ENCODE results near the gene FABP3.

Gene FABP3

DNA sequence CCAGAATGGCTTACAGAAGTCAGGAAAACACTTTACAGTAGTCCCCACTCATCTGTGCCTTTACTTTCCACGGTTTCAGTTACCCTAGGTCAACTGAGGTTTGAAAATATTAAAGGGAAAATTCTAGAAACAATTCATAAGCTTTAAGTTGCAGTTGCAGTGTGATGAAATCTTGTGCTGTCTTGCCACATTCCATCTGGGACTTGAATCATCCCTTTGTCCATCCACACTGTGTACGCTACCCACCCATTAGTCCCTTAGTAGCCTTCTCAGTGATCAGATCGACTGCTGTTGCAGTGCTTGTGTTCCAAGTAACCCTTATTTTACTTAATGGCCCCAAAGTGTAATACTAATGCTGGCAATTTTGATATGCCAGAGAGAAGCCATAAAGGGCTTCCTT lies 45.5 kb downstream of the FABP3 start:
- no peaks in the 10 kb centered on the region for H3K79me2 ChIP-seq (ENCODE audit: low read length)
- no peak overlapping the region for H3K4me2 ChIP-seq (ENCODE audit: low read depth, low read length)
- no peak overlapping the region for H3K4me3 ChIP-seq (ENCODE audit: low read length)
- no peaks in the 10 kb centered on the region for H3K4me1 ChIP-seq (ENCODE audit: low read length)
- H2AFZ ChIP-seq (ENCODE audit: low read length) = no peak overlapping the region
- H4K20me1 ChIP-seq (ENCODE audit: insufficient read depth, low read length) = no peaks in the 10 kb centered on the region
- H3K9ac ChIP-seq (ENCODE audit: low read length) = no peak overlapping the region
- H3K9me3 ChIP-seq (replicated peaks; ENCODE audit: insufficient read depth, low read length) = no peaks in the 10 kb centered on the region
- no peak for DNase-seq
- no peak overlapping the region for H3K27ac ChIP-seq (ENCODE audit: low read length)
- H3K27me3 ChIP-seq (replicated peaks; ENCODE audit: insufficient read depth, low read length) = no peaks in the 10 kb centered on the region
- H3K9me2 ChIP-seq (replicated peaks; ENCODE audit: insufficient read depth, low read length) = no peaks in the 10 kb centered on the region
- H3F3A ChIP-seq (ENCODE audit: insufficient read depth, low read length) = no peaks in the 10 kb centered on the region
- TF ChIP-seq EZH2phosphoT487 (IDR thresholded peaks at IDR 0.05; ENCODE audit: low read length) (no peak), EZH2 (optimal IDR thresholded peaks at IDR 0.05; ENCODE audit: low read depth, low read length) (no peak)
- TF ChIP-seq, protein P1, sequence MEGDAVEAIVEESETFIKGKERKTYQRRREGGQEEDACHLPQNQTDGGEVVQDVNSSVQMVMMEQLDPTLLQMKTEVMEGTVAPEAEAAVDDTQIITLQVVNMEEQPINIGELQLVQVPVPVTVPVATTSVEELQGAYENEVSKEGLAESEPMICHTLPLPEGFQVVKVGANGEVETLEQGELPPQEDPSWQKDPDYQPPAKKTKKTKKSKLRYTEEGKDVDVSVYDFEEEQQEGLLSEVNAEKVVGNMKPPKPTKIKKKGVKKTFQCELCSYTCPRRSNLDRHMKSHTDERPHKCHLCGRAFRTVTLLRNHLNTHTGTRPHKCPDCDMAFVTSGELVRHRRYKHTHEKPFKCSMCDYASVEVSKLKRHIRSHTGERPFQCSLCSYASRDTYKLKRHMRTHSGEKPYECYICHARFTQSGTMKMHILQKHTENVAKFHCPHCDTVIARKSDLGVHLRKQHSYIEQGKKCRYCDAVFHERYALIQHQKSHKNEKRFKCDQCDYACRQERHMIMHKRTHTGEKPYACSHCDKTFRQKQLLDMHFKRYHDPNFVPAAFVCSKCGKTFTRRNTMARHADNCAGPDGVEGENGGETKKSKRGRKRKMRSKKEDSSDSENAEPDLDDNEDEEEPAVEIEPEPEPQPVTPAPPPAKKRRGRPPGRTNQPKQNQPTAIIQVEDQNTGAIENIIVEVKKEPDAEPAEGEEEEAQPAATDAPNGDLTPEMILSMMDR (IDR thresholded peaks at IDR 0.05; ENCODE audit: low read length) = no peak
- H3K36me3 ChIP-seq (replicated peaks; ENCODE audit: insufficient read depth, low read length) = no peaks in the 10 kb centered on the region

DNA sequence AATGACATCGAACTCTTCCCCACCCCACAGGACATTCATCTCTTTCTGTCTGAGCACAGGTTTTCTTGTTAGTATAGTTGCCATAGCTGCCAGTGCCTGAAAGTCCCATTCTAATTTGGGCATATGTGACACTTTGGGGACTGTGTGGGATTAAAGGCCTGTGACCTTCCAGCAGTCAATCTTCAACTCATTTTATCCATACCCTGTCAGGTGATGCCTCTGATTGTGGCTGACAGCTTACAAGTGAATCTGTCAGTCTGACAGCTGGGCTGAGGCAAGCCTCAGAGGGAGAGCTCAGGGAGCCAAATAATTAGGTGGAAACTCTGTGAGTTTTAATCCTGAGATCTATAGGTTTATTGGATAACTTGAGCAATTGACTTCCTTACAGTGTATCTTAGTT lies 46.4 kb downstream of the FABP3 start:
- Histone ChIP-seq H3K79me2 (ENCODE audit: low read length) (no peaks in the 10 kb centered on the region), H2AFZ (ENCODE audit: low read length) (no peak overlapping the region), H3K4me2 (ENCODE audit: low read depth, low read length) (no peak overlapping the region), H3K9ac (ENCODE audit: low read length) (no peak overlapping the region), H3K27ac (ENCODE audit: low read length) (no peak overlapping the region), H3K27me3 (replicated peaks; ENCODE audit: insufficient read depth, low read length) (no peaks in the 10 kb centered on the region), H3K9me2 (replicated peaks; ENCODE audit: insufficient read depth, low read length) (no peaks in the 10 kb centered on the region), H3K4me1 (ENCODE audit: low read length) (no peaks in the 10 kb centered on the region), H3K36me3 (replicated peaks; ENCODE audit: insufficient read depth, low read length) (no peaks in the 10 kb centered on the region), H3K9me3 (replicated peaks; ENCODE audit: insufficient read depth, low read length) (no peaks in the 10 kb centered on the region), H3K4me3 (ENCODE audit: low read length) (no peak overlapping the region), H3F3A (ENCODE audit: insufficient read depth, low read length) (no peaks in the 10 kb centered on the region), H4K20me1 (ENCODE audit: insufficient read depth, low read length) (no peaks in the 10 kb centered on the region)
- TF ChIP-seq, protein P1 (IDR thresholded peaks at IDR 0.05; ENCODE audit: low read length) = no peak
- TF ChIP-seq EZH2phosphoT487 (IDR thresholded peaks at IDR 0.05; ENCODE audit: low read length) (no peak), EZH2 (optimal IDR thresholded peaks at IDR 0.05; ENCODE audit: low read depth, low read length) (no peak)
- DNase-seq = no peak

- Histone ChIP-seq H3K4me2 (ENCODE audit: low read depth, low read length) (no peak overlapping the region), H3K79me2 (ENCODE audit: low read length) (no peaks in the 10 kb centered on the region), H3K27me3 (replicated peaks; ENCODE audit: insufficient read depth, low read length) (no peaks in the 10 kb centered on the region), H3K4me1 (ENCODE audit: low read length) (no peaks in the 10 kb centered on the region), H3K36me3 (replicated peaks; ENCODE audit: insufficient read depth, low read length) (no peaks in the 10 kb centered on the region), H3K4me3 (ENCODE audit: low read length) (no peak overlapping the region), H3K9me3 (replicated peaks; ENCODE audit: insufficient read depth, low read length) (no peaks in the 10 kb centered on the region), H4K20me1 (ENCODE audit: insufficient read depth, low read length) (no peaks in the 10 kb centered on the region), H3K9ac (ENCODE audit: low read length) (no peak overlapping the region), H3F3A (ENCODE audit: insufficient read depth, low read length) (no peaks in the 10 kb centered on the region), H3K9me2 (replicated peaks; ENCODE audit: insufficient read depth, low read length) (no peaks in the 10 kb centered on the region), H3K27ac (ENCODE audit: low read length) (no peak overlapping the region), H2AFZ (ENCODE audit: low read length) (no peak overlapping the region)
- TF ChIP-seq EZH2 (optimal IDR thresholded peaks at IDR 0.05; ENCODE audit: low read depth, low read length) (no peak), EZH2phosphoT487 (IDR thresholded peaks at IDR 0.05; ENCODE audit: low read length) (no peak)
- TF ChIP-seq, protein P1 (IDR thresholded peaks at IDR 0.05; ENCODE audit: low read length) = no peak
- DNase-seq = no peak
These were observed 47.9 kb downstream of the FABP3 start for GRCh38 chr1:31324992-31325391.

Measured in MM.1S (cell line).